Spinal cord (tissue), 10 donors: ENCODE measurements around the gene ANKEF1. TPM values are rescaled to one million over a fixed set of nuclear protein-coding genes. Genes with fewer than 3 reads are reported as not detected.

Experiments used
- DNase-seq, 6 donors: peaks; one replicate each; pipeline versions ENCODE4 v3.0.0 to v3.0.0-alpha.2; 2013 to 2015; ENCODE audit warnings: low spot score in 6 of 6, low read depth in 4 of 6
- H3K27ac ChIP-seq: one replicate; pipeline ENCODE4 v1.5.1; 2013; ENCODE audit warnings: low read depth, low read length, control low read depth
- H3K27me3 ChIP-seq: one replicate; pipeline ENCODE4 v1.6.1; 2013; ENCODE audit warnings: low read length; ENCODE audit not compliant: control insufficient read depth, insufficient read depth
- H3K36me3 ChIP-seq: one replicate; pipeline ENCODE4 v1.6.1; 2013; ENCODE audit warnings: low read length; ENCODE audit not compliant: control insufficient read depth, insufficient read depth
- H3K4me1 ChIP-seq: one replicate; pipeline ENCODE4 v1.6.1; 2013; ENCODE audit warnings: low read length; ENCODE audit not compliant: control insufficient read depth, insufficient read depth
- H3K4me3 ChIP-seq: one replicate; pipeline ENCODE4 v1.5.1; 2013; ENCODE audit warnings: low read depth, low read length, control low read depth
- H3K9me3 ChIP-seq: one replicate; pipeline ENCODE4 v1.6.1; 2013; ENCODE audit warnings: low read length; ENCODE audit not compliant: control insufficient read depth, insufficient read depth
- WGBS: methylation state at CpG from one replicate; pipeline ENCODE4 v1.1.5; 2013; ENCODE audit warnings: missing lambda C conversion rate; ENCODE audit not compliant: insufficient coverage; 5-methylcytosine and 5-hydroxymethylcytosine counted together
- polyA plus RNA-seq, 2 donors: library from polyadenylated mRNA; unstranded; fragments of 120-200 nt; gene quantifications; one replicate each; pipeline ENCODE4 v1.2.1, GENCODE V29; 2013; ENCODE audit not compliant: insufficient read length in 2 of 2
- total RNA-seq, 2 donors: library from RNA; depleted of rRNA in 1 of 2; stranded (reverse); fragments of 120-200 nt in 1 of 2; fragments of >200 nt in 1 of 2; gene quantifications; one replicate each; pipeline versions ENCODE4 v1.2.3 to v1.2.4, GENCODE V29; 2013 to 2014
- donor health status: healthy.

The ANKEF1 gene
- total and polyA plus RNA-seq, 4 donors, result 2.8 to 3.9 (median 3.3) TPM

- Histone ChIP-seq H3K4me1 (no peaks in the 10 kb centered on the region), H3K4me3 (no peak overlapping the region), H3K36me3 (no peaks in the 10 kb centered on the region), H3K9me3 (no peaks in the 10 kb centered on the region), H3K27me3 (no peaks in the 10 kb centered on the region), H3K27ac (no peak overlapping the region)
- DNase-seq, result peak in 2 of 6 donors; percentile 13 to 58
- WGBS, result no CpG with 5 or more reads among the region's 1 CpG
These were observed 31.9 kb upstream of the ANKEF1 start for GRCh38 chr20:10002866-10003265.

GRCh38 chr20:10004900-10005299, 29.9 kb upstream of the ANKEF1 start:
- Histone ChIP-seq H3K4me3 (no peak overlapping the region), H3K4me1 (no peaks in the 10 kb centered on the region), H3K27me3 (no peaks in the 10 kb centered on the region), H3K9me3 (no peaks in the 10 kb centered on the region), H3K36me3 (no peaks in the 10 kb centered on the region), H3K27ac (no peak overlapping the region)
- no CpG with 5 or more reads among the region's 2 CpGs for WGBS
- DNase-seq, result no peak

GRCh38 chr20:10005885-10006284, 28.9 kb upstream of the ANKEF1 start:
- WGBS, result no CpG with 5 or more reads among the region's 1 CpG
- no peak overlapping the region for H3K4me3 ChIP-seq
- no peaks in the 10 kb centered on the region for H3K9me3 ChIP-seq
- H3K27ac ChIP-seq, result no peak overlapping the region
- H3K36me3 ChIP-seq, result no peaks in the 10 kb centered on the region
- no peaks in the 10 kb centered on the region for H3K27me3 ChIP-seq
- DNase-seq, result no peak
- H3K4me1 ChIP-seq, result no peaks in the 10 kb centered on the region

GRCh38 chr20:10006447-10007090, 28.2 kb upstream of the ANKEF1 start:
- peak in 1 of 6 donors; percentile 77 for DNase-seq

GRCh38 chr20:10007158-10007557, 27.6 kb upstream of the ANKEF1 start:
- no peak for DNase-seq
- WGBS, result no CpG with 5 or more reads among the region's 2 CpGs
- no peak overlapping the region for H3K4me3 ChIP-seq
- no peaks in the 10 kb centered on the region for H3K27me3 ChIP-seq
- H3K4me1 ChIP-seq, result no peaks in the 10 kb centered on the region
- H3K27ac ChIP-seq, result no peak overlapping the region
- H3K36me3 ChIP-seq, result no peaks in the 10 kb centered on the region
- no peaks in the 10 kb centered on the region for H3K9me3 ChIP-seq

More at GRCh38 chr20:10006447-10007090, 28.2 kb upstream of the ANKEF1 start:
- Histone ChIP-seq H3K4me1 (no peaks in the 10 kb centered on the region), H3K27ac (no peak overlapping the region), H3K27me3 (no peaks in the 10 kb centered on the region), H3K4me3 (no peak overlapping the region), H3K9me3 (no peaks in the 10 kb centered on the region), H3K36me3 (no peaks in the 10 kb centered on the region)
- WGBS, result 77% methylated on average over 3 of the region's 4 CpGs

- Histone ChIP-seq H3K4me1 (no peaks in the 10 kb centered on the region), H3K4me3 (no peak overlapping the region), H3K36me3 (no peaks in the 10 kb centered on the region), H3K27me3 (no peaks in the 10 kb centered on the region), H3K27ac (no peak overlapping the region), H3K9me3 (no peaks in the 10 kb centered on the region)
- peak in 1 of 6 donors; percentile 18 for DNase-seq
- WGBS, result 91% methylated on average over 5 of the region's 5 CpGs
These were observed 27.0 kb upstream of the ANKEF1 start for GRCh38 chr20:10007747-10008146.

- Histone ChIP-seq H3K36me3 (no peaks in the 10 kb centered on the region), H3K27me3 (no peaks in the 10 kb centered on the region), H3K27ac (no peak overlapping the region), H3K4me3 (no peak overlapping the region), H3K9me3 (no peaks in the 10 kb centered on the region), H3K4me1 (no peaks in the 10 kb centered on the region)
- DNase-seq, result no peak
- WGBS, result no CpG with 5 or more reads among the region's 5 CpGs
These were observed 22.3 kb upstream of the ANKEF1 start for GRCh38 chr20:10012464-10012863.

GRCh38 chr20:10014431-10014830, 20.4 kb upstream of the ANKEF1 start:
- H3K27ac ChIP-seq, result no peak overlapping the region
- peak in 5 of 6 donors; percentile 9 to 89 (median 17) for DNase-seq
- H3K9me3 ChIP-seq, result no peaks in the 10 kb centered on the region
- no peaks in the 10 kb centered on the region for H3K36me3 ChIP-seq
- H3K4me1 ChIP-seq, result no peaks in the 10 kb centered on the region
- WGBS, result 26% methylated on average over 5 of the region's 5 CpGs
- H3K27me3 ChIP-seq, result no peaks in the 10 kb centered on the region
- H3K4me3 ChIP-seq, result no peak overlapping the region

GRCh38 chr20:10020937-10021336, 13.8 kb upstream of the ANKEF1 start:
- Histone ChIP-seq H3K4me1 (no peaks in the 10 kb centered on the region), H3K9me3 (no peaks in the 10 kb centered on the region), H3K4me3 (no peak overlapping the region), H3K27ac (no peak overlapping the region), H3K27me3 (no peaks in the 10 kb centered on the region), H3K36me3 (no peaks in the 10 kb centered on the region)
- WGBS, result 60% methylated on average over 1 of the region's 2 CpGs
- DNase-seq, result no peak

GRCh38 chr20:10022625-10023024, 12.2 kb upstream of the ANKEF1 start:
- no peak overlapping the region for H3K4me3 ChIP-seq
- no peaks in the 10 kb centered on the region for H3K36me3 ChIP-seq
- H3K27me3 ChIP-seq, result no peaks in the 10 kb centered on the region
- H3K27ac ChIP-seq, result no peak overlapping the region
- no peak for DNase-seq
- 100% methylated on average over 1 of the region's 2 CpGs for WGBS
- no peaks in the 10 kb centered on the region for H3K4me1 ChIP-seq
- no peaks in the 10 kb centered on the region for H3K9me3 ChIP-seq
